ENCODE data around the gene RABGAP1L.

Gene RABGAP1L

GRCh38 chr1:174957829-174958228 is 798.5 kb downstream of the RABGAP1L start:
- peaks cover 38% of the 10 kb centered on the region for H3K36me3 ChIP-seq (ENCODE audit: low read length)
- H4K20me1 ChIP-seq (ENCODE audit: low read depth, low read length) = no peaks in the 10 kb centered on the region
- TF ChIP-seq CTCF (IDR thresholded peaks at IDR 0.05; ENCODE audit: insufficient read depth, low read length, poor library complexity, severe bottlenecking) (no peak), EZH2phosphoT487 (conservative IDR thresholded peaks at IDR 0.05; ENCODE audit: low read length) (no peak)
- 0 out of 2 replicates have a peak, but pooled peaks cover 9% of the 10 kb centered on the region for H3K79me2 ChIP-seq (ENCODE audit: insufficient read depth, low read length)
- H3K9me2 ChIP-seq (replicated peaks; ENCODE audit: insufficient read depth, low read length) = no peaks in the 10 kb centered on the region
- no peaks in the 10 kb centered on the region for H3K27me3 ChIP-seq (ENCODE audit: low read length)
- H3K27ac ChIP-seq (ENCODE audit: low read depth, low read length) = no peak overlapping the region
- no peak overlapping the region for H3K4me3 ChIP-seq (ENCODE audit: insufficient read depth, low read length, poor library complexity, severe bottlenecking)
- peaks cover 8% of the 10 kb centered on the region; the same call in 1 of the 2 replicates for H3F3A ChIP-seq (ENCODE audit: insufficient read depth)
- no peak overlapping the region for H3K9ac ChIP-seq (ENCODE audit: low read length)
- H2AFZ ChIP-seq (ENCODE audit: low read depth, low read length, severe bottlenecking) = no peak overlapping the region
- no peaks in the 10 kb centered on the region for H3K9me3 ChIP-seq (ENCODE audit: insufficient read depth, low read length)
- H3K4me2 ChIP-seq (ENCODE audit: low read depth, low read length, poor library complexity, severe bottlenecking) = no peak overlapping the region

- Histone ChIP-seq H3K9ac (ENCODE audit: low read length) (no peak overlapping the region), H3K9me2 (replicated peaks; ENCODE audit: insufficient read depth, low read length) (no peaks in the 10 kb centered on the region), H3K36me3 (ENCODE audit: low read length) (peaks cover 38% of the 10 kb centered on the region), H3K27ac (ENCODE audit: low read depth, low read length) (no peak overlapping the region), H3K4me3 (ENCODE audit: insufficient read depth, low read length, poor library complexity, severe bottlenecking) (no peak overlapping the region), H3F3A (ENCODE audit: insufficient read depth) (peaks cover 13% of the 10 kb centered on the region), H3K27me3 (ENCODE audit: low read length) (no peaks in the 10 kb centered on the region), H3K9me3 (ENCODE audit: insufficient read depth, low read length) (no peaks in the 10 kb centered on the region), H4K20me1 (ENCODE audit: low read depth, low read length) (no peaks in the 10 kb centered on the region), H3K4me2 (ENCODE audit: low read depth, low read length, poor library complexity, severe bottlenecking) (no peak overlapping the region), H3K79me2 (ENCODE audit: insufficient read depth, low read length) (0 out of 2 replicates have a peak, but pooled peaks cover 9% of the 10 kb centered on the region), H2AFZ (ENCODE audit: low read depth, low read length, severe bottlenecking) (no peak overlapping the region)
- TF ChIP-seq EZH2phosphoT487 (conservative IDR thresholded peaks at IDR 0.05; ENCODE audit: low read length) (no peak), CTCF (IDR thresholded peaks at IDR 0.05; ENCODE audit: insufficient read depth, low read length, poor library complexity, severe bottlenecking) (no peak)
These were observed 799.1 kb downstream of the RABGAP1L start for GRCh38 chr1:174958396-174958795.

GRCh38 chr1:174960362-174960761 is 801.0 kb downstream of the RABGAP1L start:
- H2AFZ ChIP-seq (ENCODE audit: low read depth, low read length, severe bottlenecking) = no peak overlapping the region
- H3K4me2 ChIP-seq (ENCODE audit: low read depth, low read length, poor library complexity, severe bottlenecking) = no peak overlapping the region
- TF ChIP-seq EZH2phosphoT487 (conservative IDR thresholded peaks at IDR 0.05; ENCODE audit: low read length) = no peak
- no peak for TF ChIP-seq CTCF (IDR thresholded peaks at IDR 0.05; ENCODE audit: insufficient read depth, low read length, poor library complexity, severe bottlenecking)
- no peaks in the 10 kb centered on the region for H3K79me2 ChIP-seq (ENCODE audit: insufficient read depth, low read length)
- H3K9ac ChIP-seq (ENCODE audit: low read length) = no peak overlapping the region
- H3K9me3 ChIP-seq (ENCODE audit: insufficient read depth, low read length) = no peaks in the 10 kb centered on the region
- H4K20me1 ChIP-seq (ENCODE audit: low read depth, low read length) = no peaks in the 10 kb centered on the region
- peaks cover 38% of the 10 kb centered on the region for H3K36me3 ChIP-seq (ENCODE audit: low read length)
- no peak overlapping the region for H3K27ac ChIP-seq (ENCODE audit: low read depth, low read length)
- H3K4me3 ChIP-seq (ENCODE audit: insufficient read depth, low read length, poor library complexity, severe bottlenecking) = no peak overlapping the region
- no peaks in the 10 kb centered on the region for H3K9me2 ChIP-seq (replicated peaks; ENCODE audit: insufficient read depth, low read length)
- H3F3A ChIP-seq (ENCODE audit: insufficient read depth) = peaks cover 28% of the 10 kb centered on the region
- no peaks in the 10 kb centered on the region for H3K27me3 ChIP-seq (ENCODE audit: low read length)
